Measurements from ENCODE around the gene CELF2. TPM values are rescaled to one million over a fixed set of nuclear protein-coding genes. Genes with fewer than 3 reads are reported as not detected.

CELF2 gene
- total and polyA plus RNA-seq, 2 of the 4 experiments (the other 2 are of a cell fraction) = 3.5 to 6.6 TPM

GRCh38 chr10:11019724-11020547 is 2.3 kb downstream of the CELF2 start:
- H2BK120ac ChIP-seq (ENCODE audit: low read depth, low read length) = no peak overlapping the region
- peaks cover 2% of the 10 kb centered on the region; the same call in 1 of the 2 replicates for H3K4me1 ChIP-seq (ENCODE audit: control insufficient read depth, insufficient read depth, low read length)
- no peak overlapping the region for H4K8ac ChIP-seq (ENCODE audit: low read depth in 2 of 2, low read length in 2 of 2)
- in situ Hi-C loops (cut with MboI; ENCODE audit: low sequenced_read_pairs) = no loop called here
- no peak overlapping the region for H3K27ac ChIP-seq (ENCODE audit: insufficient read depth, low read length)
- no peaks in the 10 kb centered on the region for H3K36me3 ChIP-seq (ENCODE audit: control insufficient read depth, insufficient read depth, low read length)
- BruUV-seq (replicated peaks) = no TSS peak
- H2BK20ac ChIP-seq (ENCODE audit: low read depth, low read length) = no peak overlapping the region
- H3K79me1 ChIP-seq (ENCODE audit: low read depth in 1 of 2, low read length in 2 of 2) = no peaks in the 10 kb centered on the region
- no CpG with 5 or more reads among the region's 11 CpGs for WGBS, 2 experiments (ENCODE audit: extremely low coverage in 2 of 2, insufficient read length in 1 of 2)
- no peak overlapping the region for H2AK9ac ChIP-seq (replicated peaks; ENCODE audit: low read depth, low read length, poor library complexity)
- H4K91ac ChIP-seq (ENCODE audit: insufficient read depth, low read depth, low read length) = no peak overlapping the region
- no peak overlapping the region for H2BK5ac ChIP-seq (ENCODE audit: low read depth, low read length, poor library complexity, severe bottlenecking)
- no peak overlapping the region for H3K9ac ChIP-seq (ENCODE audit: low read depth, low read length)
- H2BK15ac ChIP-seq (ENCODE audit: low read depth, low read length) = no peak overlapping the region
- H4K20me1 ChIP-seq (ENCODE audit: insufficient read depth, low read length) = no peaks in the 10 kb centered on the region
- dilution Hi-C loops (cut with HindIII; ENCODE audit: low sequenced_read_pairs, unreplicated experiment) = no loop called here
- no peak overlapping the region for H3K4me2 ChIP-seq (ENCODE audit: low read depth, low read length)
- H3K27me3 ChIP-seq (ENCODE audit: control insufficient read depth, insufficient read depth, low read length) = peaks cover 37% of the 10 kb centered on the region
- ChIA-PET POLR2A (ENCODE audit: unreplicated experiment) (no interaction called here), CTCF (interaction anchor here (0.5 kb wide), 1 partner anchor 34 kb away, joined by 3 read pairs; no protein-coding TSS in a partner anchor)
- ATAC-seq (ENCODE audit: low read depth) = no peak
- no peak overlapping the region for H3K18ac ChIP-seq (ENCODE audit: low read depth, low read length)
- peaks cover 2% of the 10 kb centered on the region; the same call in 1 of the 2 replicates for H3K9me3 ChIP-seq (ENCODE audit: control insufficient read depth, insufficient read depth, low read length)
- H3K14ac ChIP-seq (replicated peaks; ENCODE audit: low read depth, low read length) = no peak overlapping the region
- intact Hi-C loops (cut with micrococcal nuclease) = no loop called here
- TF ChIP-seq BHLHE40 (IDR thresholded peaks at IDR 0.05; ENCODE audit: low read depth, low read length) (no peak), MAZ (IDR thresholded peaks at IDR 0.05; ENCODE audit: borderline replicate concordance, low read depth, low read length) (no peak), POLR2A (IDR thresholded peaks at IDR 0.05; ENCODE audit: low read depth, low read length) (no peak), MXI1 (IDR thresholded peaks at IDR 0.05; ENCODE audit: borderline replicate concordance, low read depth, low read length) (no peak)
- H3K9me1 ChIP-seq (ENCODE audit: insufficient read depth, low read length) = no peaks in the 10 kb centered on the region
- no peak overlapping the region for H3K4ac ChIP-seq (ENCODE audit: low read depth, low read length)
- no peak overlapping the region for H2AK5ac ChIP-seq (ENCODE audit: low read depth, low read length)
- no peak for DNase-seq
- H3K23ac ChIP-seq (ENCODE audit: low read depth, low read length) = no peak overlapping the region
- H2AFZ ChIP-seq (replicated peaks; ENCODE audit: low read length, poor library complexity) = no peak overlapping the region
- H3K56ac ChIP-seq (ENCODE audit: extremely low read depth, insufficient read depth, low read length) = no peak overlapping the region
- H4K5ac ChIP-seq (ENCODE audit: low read depth, low read length) = no peak overlapping the region
- H3K4me3 ChIP-seq (ENCODE audit: insufficient read depth, low read depth, low read length) = no peak overlapping the region
